ENCODE results near the gene BRME1.

- no peak for TF ChIP-seq HOXA7 (CRISPR knock-in tag; IDR thresholded peaks at IDR 0.05)
- TF ChIP-seq POLR2A (IDR thresholded peaks at IDR 0.05; ENCODE audit: low read length) = no peak
Observed at GRCh38 chr19:13906521-13906904, 596 bp upstream of the BRME1 start.

All from A549 (cell line).